GM12878 (cell line): ENCODE results near the gene FSTL4. TPM values are rescaled to one million over a fixed set of nuclear protein-coding genes. Genes with fewer than 3 reads are reported as not detected.

Source experiments
- ATAC-seq: fragments of 200-7000 bp; cut with Tn5 transposase; 3 replicates; pipeline ENCODE4 v1.9.1; 2020; ENCODE audit warnings: mild to moderate bottlenecking, moderate library complexity
- BruUV-seq: library from RNA; stranded (reverse); fragments of 400-500 nt; replicated peaks from 2 replicates; lab custom pipeline; 2021; lab: Mats Ljungman, UMichigan
- CTCF ChIA-PET: fragments of 300-600 bp; sonication (Branson Sonifier 250); formaldehyde crosslinking; extraction: SDS; loops from one replicate; lab custom pipeline; 2021; ENCODE audit warnings: inconsistent platforms; lab: Yijun Ruan, JAX
- POLR2A ChIA-PET: fragments of 350-600 bp; formaldehyde crosslinking; extraction: SDS; loops from one replicate; lab custom pipeline; 2021; ENCODE audit warnings: inconsistent platforms; lab: Charles Lee
- RAD21 ChIA-PET: fragments of 300-600 bp; sonication (Branson Sonifier 250); formaldehyde crosslinking; loops from one replicate; lab custom pipeline; 2023; ENCODE audit warnings: antibody characterized with exemption; ENCODE audit not compliant: unreplicated experiment; lab: Charles Lee
- SMC1A ChIA-PET: fragments of 300-600 bp; sonication (Branson Sonifier 250); formaldehyde crosslinking; loops from one replicate; lab custom pipeline; 2023; ENCODE audit not compliant: unreplicated experiment, uncharacterized antibody; lab: Charles Lee
- DNase-seq: peaks from one replicate; pipeline ENCODE4 v3.0.0-alpha.2; 2011; ENCODE audit warnings: low read depth, low spot score
- FAIRE-seq: peaks from 3 replicates; lab custom pipeline; 2011; peaks lifted over from hg19 to GRCh38; lab: Jason Lieb, UNC
- H2AFZ ChIP-seq: 2 replicates; pipeline ENCODE4 v1.6.0; 2011; ENCODE audit warnings: low read depth, low read length, control low read depth; ENCODE audit not compliant: control insufficient read depth
- H3K27ac ChIP-seq: 2 replicates; pipeline ENCODE4 v1.5.1; 2011; ENCODE audit warnings: control low read depth; ENCODE audit not compliant: control insufficient read depth, insufficient read depth
- H3K27me3 ChIP-seq, 2 experiments: replicated peaks in 1 of 2; 2 replicates each; pipeline versions ENCODE4 v1.6.0 to v1.6.1; 2011; ENCODE audit warnings: low read length in 1 of 2; ENCODE audit not compliant: control insufficient read depth in 2 of 2, insufficient read depth in 2 of 2
- H3K36me3 ChIP-seq, 2 experiments: 2 replicates each; pipeline ENCODE4 v1.5.1; 2011; ENCODE audit warnings: low read length in 1 of 2; ENCODE audit not compliant: control insufficient read depth in 2 of 2, insufficient read depth in 2 of 2
- H3K4me1 ChIP-seq: 2 replicates; pipeline ENCODE4 v1.6.1; 2011; ENCODE audit warnings: mild to moderate bottlenecking, low read length, moderate library complexity, mixed read lengths; ENCODE audit not compliant: control insufficient read depth, insufficient read depth
- H3K4me2 ChIP-seq: 2 replicates; pipeline ENCODE4 v1.6.0; 2011; ENCODE audit warnings: control low read depth; ENCODE audit not compliant: control insufficient read depth, insufficient read depth
- H3K4me3 ChIP-seq: fragments of 200-600 bp; sonication (generic); 2 replicates; pipeline ENCODE4 v1.5.1; 2016
- H3K79me2 ChIP-seq: 2 replicates; pipeline ENCODE4 v1.6.0; 2011; ENCODE audit warnings: low read length; ENCODE audit not compliant: control insufficient read depth, insufficient read depth
- H3K9ac ChIP-seq: 2 replicates; pipeline ENCODE4 v1.8.0; 2011; ENCODE audit warnings: low read length, control low read depth, mixed read lengths; ENCODE audit not compliant: control insufficient read depth, insufficient read depth
- H3K9me3 ChIP-seq: replicated peaks from 3 replicates; pipeline ENCODE4 v1.5.1; 2011; ENCODE audit warnings: mild to moderate bottlenecking, low read length; ENCODE audit not compliant: control insufficient read depth, insufficient read depth
- H4K20me1 ChIP-seq: 2 replicates; pipeline ENCODE4 v1.6.0; 2011; ENCODE audit not compliant: control insufficient read depth, insufficient read depth
- CHD1 ChIP-seq: IDR thresholded peaks from 2 replicates; pipeline ENCODE4 v1.6.1; 2012; ENCODE audit warnings: low read depth, low read length, improper control_type of control experiment
- HDAC6 ChIP-seq: fragments of 200-600 bp; sonication (generic); IDR thresholded peaks from one replicate; pipeline ENCODE4 v1.8.0; 2017; ENCODE audit warnings: antibody characterized with exemption; ENCODE audit not compliant: unreplicated experiment
- IKZF1 ChIP-seq: fragments of 450-650 bp; conservative IDR thresholded peaks from 2 replicates; pipeline ENCODE4 v1.6.1; 2017; ENCODE audit warnings: antibody characterized with exemption, mild to moderate bottlenecking
- MLLT1 ChIP-seq: fragments of 450-650 bp; IDR thresholded peaks from 2 replicates; pipeline ENCODE4 v1.6.1; 2016; ENCODE audit warnings: mild to moderate bottlenecking
- MYC ChIP-seq: IDR thresholded peaks from 2 replicates; pipeline ENCODE4 v1.6.1; 2011; ENCODE audit warnings: mild to moderate bottlenecking, low read length, moderate library complexity, inconsistent platforms; ENCODE audit not compliant: insufficient read depth, insufficient replicate concordance, insufficient read length, severe bottlenecking
- SP1 ChIP-seq: IDR thresholded peaks from one replicate; pipeline ENCODE4 v1.6.1; 2011; ENCODE audit warnings: low read depth, low read length
- SPI1 ChIP-seq: IDR thresholded peaks from 2 replicates; pipeline ENCODE4 v1.6.1; 2011; ENCODE audit warnings: low read depth, mild to moderate bottlenecking, low read length, moderate library complexity, borderline replicate concordance; ENCODE audit not compliant: insufficient read depth
- SUZ12 ChIP-seq: fragments of 200-600 bp; sonication (generic); IDR thresholded peaks from one replicate; pipeline ENCODE4 v1.6.1; 2018; ENCODE audit warnings: antibody characterized with exemption, mild to moderate bottlenecking; ENCODE audit not compliant: unreplicated experiment
- WGBS: methylation state at CpG from one replicate; pipeline ENCODE4 v1.1.6; 2016; ENCODE audit warnings: low lambda C conversion rate; ENCODE audit not compliant: insufficient replicate concordance, insufficient coverage; ENCODE audit errors: missing lambda C conversion rate; 5-methylcytosine and 5-hydroxymethylcytosine counted together
- in situ Hi-C: fragments of 300-500 bp; cut with MboI; formaldehyde crosslinking; loops from 9 replicates; pipeline ENCODE4 v1.14.3; 2018; ENCODE audit warnings: mixed read lengths
- intact Hi-C: fragments of 100-400 bp; cut with micrococcal nuclease; formaldehyde crosslinking; loops from one replicate; pipeline ENCODE4 v1.14.2; 2022; ENCODE audit not compliant: unreplicated experiment
- polyA plus RNA-seq, 11 experiments: library from polyadenylated mRNA; depleted of rRNA in 4 of 11; unstranded in 6 of 11; stranded (reverse) in 5 of 11; fragments of >200 nt; fragmentation: Nextera tagmentation in 4 of 11; fragmentation: Illumina TruSeq in 1 of 11; extraction: Ambion mirVana in 4 of 11; extraction: Trizol in 1 of 11; gene quantifications; 1 replicate in 1 of 11; 2 replicates in 10 of 11; pipeline versions ENCODE4 v1.2.1 to v1.2.3, GENCODE V29; 2011 to 2016; ENCODE audit warnings: inconsistent platforms in 2 of 11, missing spikeins in 2 of 11, low read depth in 1 of 11
- total RNA-seq, 4 experiments: library from RNA; depleted of rRNA in 3 of 4; stranded (reverse); fragments of >200 nt in 3 of 4; fragmentation: Illumina TruSeq in 1 of 4; extraction: Trizol in 1 of 4; gene quantifications; 2 replicates each; pipeline versions ENCODE4 v1.2.1 to v1.2.3, GENCODE V29; 2013 to 2021
- TF ChIP-seq, protein P1 (sequence below): IDR thresholded peaks from 2 replicates; pipeline ENCODE4 v1.6.1; 2012; ENCODE audit warnings: low read depth, low read length, improper control_type of control experiment

Gene FSTL4
- total and polyA plus RNA-seq, 10 of the 15 experiments (the other 5 are each of a cell fraction or from before 2014, with no cell fraction given) = 0.01 to 0.79 (median 0.21) TPM; not detected in 6

- H3K9ac ChIP-seq = no peak overlapping the region
- RAD21 ChIA-PET = no interaction called here
- H3K4me2 ChIP-seq = no peak overlapping the region
- no peaks in the 10 kb centered on the region for H3K27me3 ChIP-seq
- TF ChIP-seq HDAC6 (no peak), SP1 (no peak), SPI1 (no peak), MYC (no peak), CHD1 (no peak), SUZ12 (no peak), MLLT1 (no peak), IKZF1 (no peak)
- TF ChIP-seq, protein P1, sequence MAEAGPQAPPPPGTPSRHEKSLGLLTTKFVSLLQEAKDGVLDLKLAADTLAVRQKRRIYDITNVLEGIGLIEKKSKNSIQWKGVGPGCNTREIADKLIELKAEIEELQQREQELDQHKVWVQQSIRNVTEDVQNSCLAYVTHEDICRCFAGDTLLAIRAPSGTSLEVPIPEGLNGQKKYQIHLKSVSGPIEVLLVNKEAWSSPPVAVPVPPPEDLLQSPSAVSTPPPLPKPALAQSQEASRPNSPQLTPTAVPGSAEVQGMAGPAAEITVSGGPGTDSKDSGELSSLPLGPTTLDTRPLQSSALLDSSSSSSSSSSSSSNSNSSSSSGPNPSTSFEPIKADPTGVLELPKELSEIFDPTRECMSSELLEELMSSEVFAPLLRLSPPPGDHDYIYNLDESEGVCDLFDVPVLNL = no peak
- TF ChIP-seq, all 136 proteins: peak for 0
- intact Hi-C loops = no loop called here
- Histone ChIP-seq H3K4me1 (peaks cover 26% of the 10 kb centered on the region), H3K79me2 (no peaks in the 10 kb centered on the region), H2AFZ (no peak overlapping the region), H4K20me1 (no peaks in the 10 kb centered on the region), H3K4me3 (no peak overlapping the region), H3K36me3 (no peaks in the 10 kb centered on the region), H3K27ac (no peak overlapping the region), H3K9me3 (no peaks in the 10 kb centered on the region)
- in situ Hi-C loops = no loop called here
- POLR2A ChIA-PET = no interaction called here
- DNase-seq (no peak), FAIRE-seq (no peak), ATAC-seq (no peak)
- 22% methylated on average over 9 of the region's 9 CpGs for WGBS
- SMC1A ChIA-PET = no interaction called here
- no TSS peak for BruUV-seq
- CTCF ChIA-PET = no interaction called here
These were observed 210.5 kb downstream of the FSTL4 start for GRCh38 chr5:133401731-133402347.
